Lung (tissue), 12 donors: Measurements from ENCODE around the gene STARD8. TPM values are rescaled to one million over a fixed set of nuclear protein-coding genes. Genes with fewer than 3 reads are reported as not detected.
A peak's percentile ranks its signal among the peaks of the same experiment; 100 is the strongest.
"Not testable (repeated sequence)": the region's sequence is repeated elsewhere in the genome, so short reads cannot be mapped to it uniquely, and the experiment has no call there.

Experiments used
- ATAC-seq: fragments of 200-7000 bp; cut with Tn5 transposase; one replicate; pipeline ENCODE4 v1.9.1; 2020; ENCODE audit warnings: moderate number of reproducible peaks; ENCODE audit not compliant: insufficient read depth, low FRiP score
- DNase-seq, 3 donors: peaks; one replicate each; pipeline ENCODE4 v3.0.0-alpha.2; 2013 to 2017
- H3K27ac ChIP-seq, 2 donors: one replicate each; pipeline ENCODE4 v1.5.1; 2013; ENCODE audit warnings: mild to moderate bottlenecking in 2 of 2, moderate library complexity in 2 of 2, control low read depth in 1 of 2, inconsistent platforms in 1 of 2, low read depth in 1 of 2, low read length in 1 of 2
- H3K27me3 ChIP-seq, 3 donors: one replicate each; pipeline ENCODE4 v1.5.1; 2013; ENCODE audit warnings: low read length in 2 of 3; ENCODE audit not compliant: control insufficient read depth in 3 of 3, insufficient read depth in 3 of 3
- H3K36me3 ChIP-seq, 4 donors: one replicate each; pipeline ENCODE4 v1.5.1; 2013; ENCODE audit warnings: low read length in 4 of 4, mild to moderate bottlenecking in 1 of 4, moderate library complexity in 1 of 4; ENCODE audit not compliant: control insufficient read depth in 4 of 4, insufficient read depth in 4 of 4
- H3K4me1 ChIP-seq, 5 donors: one replicate each; pipeline ENCODE4 v1.5.1; 2013; ENCODE audit warnings: low read length in 5 of 5, mild to moderate bottlenecking in 2 of 5, moderate library complexity in 1 of 5; ENCODE audit not compliant: control insufficient read depth in 5 of 5, insufficient read depth in 5 of 5
- H3K4me3 ChIP-seq: one replicate; pipeline ENCODE4 v1.5.1; 2013; ENCODE audit warnings: mild to moderate bottlenecking, control low read depth, moderate library complexity
- H3K9ac ChIP-seq, 2 donors: one replicate each; pipeline ENCODE4 v1.5.1; 2013; ENCODE audit warnings: low read length in 2 of 2, control low read depth in 1 of 2; ENCODE audit not compliant: insufficient read depth in 1 of 2
- H3K9me3 ChIP-seq, 4 donors: one replicate each; pipeline ENCODE4 v1.5.1; 2013; ENCODE audit warnings: low read length in 3 of 4, mild to moderate bottlenecking in 1 of 4, moderate library complexity in 1 of 4; ENCODE audit not compliant: control insufficient read depth in 4 of 4, insufficient read depth in 3 of 4
- WGBS, 2 donors: extraction: QIAGEN DNeasy Blood & Tissue Kit; methylation state at CpG; one replicate each; pipeline ENCODE4 v1.1.7; 2013; 5-methylcytosine and 5-hydroxymethylcytosine counted together
- polyA plus RNA-seq, 2 donors: library from polyadenylated mRNA; stranded (reverse); fragments of 200-250 nt; gene quantifications; one replicate each; pipeline ENCODE4 v1.2.1, GENCODE V29; 2013
- total RNA-seq, 2 donors: library from RNA; depleted of rRNA in 1 of 2; stranded (reverse); fragments of >200 nt in 1 of 2; gene quantifications; one replicate each; pipeline ENCODE4 v1.2.1, GENCODE V29; 2014 to 2021
- TF ChIP-seq, protein P1 (sequence below): IDR thresholded peaks from 2 replicates; pipeline ENCODE4 v1.5.1; 2012; ENCODE audit warnings: mild to moderate bottlenecking; ENCODE audit errors: control extremely low read depth, extremely low read depth
- donor health status: control.
- donor health status: control.
- donor health status: Bipolar disorder and iron deficiency.
- donor health status: healthy.
- donor health status: DM: yes; HTN: yes; CAD: no.

STARD8 gene
- total and polyA plus RNA-seq, 4 donors: 5.7 to 20.2 (median 18.5) TPM

DNA sequence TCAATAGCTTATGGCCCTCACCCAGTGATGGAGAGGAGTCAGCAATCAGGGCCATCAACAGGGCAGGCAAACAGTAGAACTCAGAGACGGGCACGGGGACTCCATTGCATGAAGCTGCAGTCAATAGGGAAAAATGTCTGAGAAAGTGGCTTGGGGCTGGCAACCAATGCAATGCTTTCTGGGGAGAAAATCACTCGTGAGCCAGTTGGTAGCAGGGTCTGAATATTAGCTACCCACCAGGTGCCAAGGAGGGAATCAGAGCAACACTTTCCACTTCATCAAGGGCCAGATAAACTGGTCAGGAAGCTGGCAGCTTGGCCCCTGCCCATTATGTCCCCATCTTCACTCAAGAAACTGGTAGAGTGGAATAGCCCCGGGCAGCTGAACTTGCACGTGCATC is 80.7 kb downstream of the STARD8 start:
- Histone ChIP-seq H3K4me3 (no peak overlapping the region), H3K9ac (no peak overlapping the region), H3K27me3 (peaks cover 0 to 3% (median 0%) of the 10 kb centered on the region in 3 donors), H3K4me1 (no peaks in the 10 kb centered on the region), H3K36me3 (peaks cover 0 to 5% (median 0%) of the 10 kb centered on the region in 4 donors), H3K27ac (no peak overlapping the region), H3K9me3 (no peaks in the 10 kb centered on the region)
- ATAC-seq (no peak), DNase-seq (no peak)
- WGBS, 2 donors: 80 to 97% methylated on average over 5 of the region's 5 CpGs
- TF ChIP-seq, protein P1, sequence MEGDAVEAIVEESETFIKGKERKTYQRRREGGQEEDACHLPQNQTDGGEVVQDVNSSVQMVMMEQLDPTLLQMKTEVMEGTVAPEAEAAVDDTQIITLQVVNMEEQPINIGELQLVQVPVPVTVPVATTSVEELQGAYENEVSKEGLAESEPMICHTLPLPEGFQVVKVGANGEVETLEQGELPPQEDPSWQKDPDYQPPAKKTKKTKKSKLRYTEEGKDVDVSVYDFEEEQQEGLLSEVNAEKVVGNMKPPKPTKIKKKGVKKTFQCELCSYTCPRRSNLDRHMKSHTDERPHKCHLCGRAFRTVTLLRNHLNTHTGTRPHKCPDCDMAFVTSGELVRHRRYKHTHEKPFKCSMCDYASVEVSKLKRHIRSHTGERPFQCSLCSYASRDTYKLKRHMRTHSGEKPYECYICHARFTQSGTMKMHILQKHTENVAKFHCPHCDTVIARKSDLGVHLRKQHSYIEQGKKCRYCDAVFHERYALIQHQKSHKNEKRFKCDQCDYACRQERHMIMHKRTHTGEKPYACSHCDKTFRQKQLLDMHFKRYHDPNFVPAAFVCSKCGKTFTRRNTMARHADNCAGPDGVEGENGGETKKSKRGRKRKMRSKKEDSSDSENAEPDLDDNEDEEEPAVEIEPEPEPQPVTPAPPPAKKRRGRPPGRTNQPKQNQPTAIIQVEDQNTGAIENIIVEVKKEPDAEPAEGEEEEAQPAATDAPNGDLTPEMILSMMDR: no peak

DNA sequence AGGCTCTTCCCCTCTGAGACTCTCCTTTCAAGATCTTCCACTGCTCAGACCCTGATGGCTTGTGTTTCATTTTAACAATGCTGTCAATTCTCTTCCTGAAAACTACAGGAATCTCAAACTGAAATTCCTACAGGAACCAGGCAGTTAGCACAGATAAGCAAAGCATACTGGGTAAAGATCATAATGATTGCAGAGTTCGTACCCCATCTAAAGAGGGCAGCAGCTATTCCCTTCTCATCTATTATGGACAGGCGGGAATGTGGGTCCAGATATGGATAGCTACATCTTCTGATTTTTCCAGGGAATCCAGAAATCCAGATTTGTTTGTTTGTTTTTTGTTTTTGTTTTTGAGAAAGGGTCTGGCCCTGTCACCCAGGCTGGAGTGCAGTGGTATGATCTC is 83.8 kb downstream of the STARD8 start:
- Histone ChIP-seq H3K9ac (no peak overlapping the region), H3K9me3 (no peaks in the 10 kb centered on the region), H3K4me1 (no peaks in the 10 kb centered on the region), H3K27me3 (peaks cover 0 to 4% (median 3%) of the 10 kb centered on the region in 3 donors), H3K36me3 (no peaks in the 10 kb centered on the region), H3K27ac (no peak overlapping the region), H3K4me3 (no peak overlapping the region)
- ATAC-seq (no peak), DNase-seq (no peak)
- 47 to 59% methylated on average over 2 of the region's 2 CpGs for WGBS, 2 donors
- TF ChIP-seq, protein P1: no peak

DNA sequence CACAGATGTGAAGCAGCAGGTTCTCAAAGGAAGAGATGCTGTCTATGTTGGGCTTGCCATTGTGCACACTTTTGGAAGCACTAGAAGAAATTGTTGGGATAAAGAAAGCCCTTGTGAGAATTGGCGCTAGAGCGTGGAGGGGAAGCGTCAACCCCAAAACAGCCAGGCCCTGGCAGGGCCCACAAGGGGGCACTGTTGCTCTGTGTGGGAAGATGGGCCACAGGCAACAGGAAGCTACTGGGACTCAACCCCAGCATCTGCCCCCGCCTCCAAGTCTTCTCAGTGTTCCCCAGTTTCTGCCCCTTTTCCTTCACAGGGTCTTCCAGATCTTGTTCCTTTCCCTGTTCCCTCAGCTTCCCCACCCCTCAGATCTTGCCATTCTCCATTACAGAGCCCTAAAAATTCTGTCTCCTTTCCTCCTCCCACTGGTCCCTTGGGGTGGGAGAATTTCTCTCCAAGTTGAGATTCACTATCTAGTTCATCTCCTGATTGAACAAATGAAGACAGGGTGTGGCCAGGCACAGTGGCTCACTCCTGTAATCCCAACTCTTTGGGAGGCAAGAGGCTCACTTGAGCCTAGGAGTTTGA is 85.5 kb downstream of the STARD8 start:
- H3K9me3 ChIP-seq: no peaks in the 10 kb centered on the region
- H3K36me3 ChIP-seq: no peaks in the 10 kb centered on the region
- peak; percentile 56 to 67 (median 59) for DNase-seq
- no peaks in the 10 kb centered on the region for H3K4me1 ChIP-seq
- TF ChIP-seq, protein P1: peak; percentile 41
- WGBS, 2 donors: 4 to 21% methylated on average over 4 of the region's 4 CpGs
- H3K4me3 ChIP-seq: no peak overlapping the region
- H3K27me3 ChIP-seq: peaks cover 0 to 4% (median 3%) of the 10 kb centered on the region in 3 donors
- no peak overlapping the region for H3K27ac ChIP-seq
- H3K9ac ChIP-seq: no peak overlapping the region
- peak; percentile 87 for ATAC-seq

DNA sequence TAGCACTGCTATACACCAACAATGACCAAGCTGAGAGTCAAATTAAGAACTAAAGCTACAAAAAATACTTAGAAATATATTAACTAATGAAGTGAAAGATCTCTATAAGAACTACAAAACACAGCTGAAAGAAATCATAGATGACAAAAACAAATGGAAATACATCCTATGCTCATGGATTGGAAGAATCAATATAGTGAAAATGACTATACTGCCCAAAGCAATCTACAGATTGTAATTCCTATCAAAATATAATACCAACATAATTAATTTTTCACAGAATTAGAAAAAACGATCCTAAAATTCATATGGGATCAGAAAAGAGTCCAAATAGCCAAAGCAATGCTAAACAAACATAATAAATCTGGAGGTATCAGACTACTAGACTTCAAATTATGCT is 87.8 kb downstream of the STARD8 start:
- no peaks in the 10 kb centered on the region for H3K36me3 ChIP-seq
- H3K9me3 ChIP-seq: no peaks in the 10 kb centered on the region
- no peak overlapping the region for H3K9ac ChIP-seq
- no peak overlapping the region for H3K27ac ChIP-seq
- H3K4me1 ChIP-seq: no peaks in the 10 kb centered on the region
- TF ChIP-seq, protein P1: no peak
- DNase-seq (no peak), ATAC-seq (no peak)
- H3K4me3 ChIP-seq: no peak overlapping the region
- 33 to 86% methylated on average over 1 of the region's 1 CpG for WGBS, 2 donors
- peaks cover 0 to 4% (median 0%) of the 10 kb centered on the region in 3 donors for H3K27me3 ChIP-seq

DNA sequence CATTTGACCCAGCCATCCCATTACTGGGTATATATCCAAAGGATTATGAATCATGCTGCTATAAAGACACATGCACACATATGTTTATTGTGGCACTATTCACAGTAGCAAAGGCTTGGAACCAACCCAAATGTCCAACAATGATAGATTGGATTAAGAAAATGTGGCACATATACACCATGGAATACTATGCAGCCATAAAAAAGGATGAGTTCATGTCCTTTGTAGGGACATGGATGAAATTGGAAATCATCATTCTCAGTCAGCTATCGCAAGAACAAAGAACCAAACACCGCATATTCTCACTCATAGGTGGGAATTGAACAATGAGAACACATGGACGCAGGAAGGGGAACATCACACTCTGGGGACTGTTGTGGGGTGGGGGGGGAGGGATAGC is 94.4 kb downstream of the STARD8 start:
- H3K4me3 ChIP-seq, H3K9ac ChIP-seq, H3K36me3 ChIP-seq, ATAC-seq, H3K27me3 ChIP-seq, DNase-seq, H3K27ac ChIP-seq, H3K9me3 ChIP-seq, H3K4me1 ChIP-seq: not testable (repeated sequence)
- WGBS, 2 donors: 86 to 91% methylated on average over 2 to 3 of the region's 3 CpGs
